Motor neuron (in vitro differentiated cells): Measurements from ENCODE around the gene ZC3H18. TPM values are rescaled to one million over a fixed set of nuclear protein-coding genes. Genes with fewer than 3 reads are reported as not detected.

Experiments used
- ATAC-seq, 8 experiments: fragments of 200-7000 bp; cut with Tn5 transposase; replicated peaks in 6 of 8; 2 replicates each; pipeline ENCODE4 v1.8.0; 2021; ENCODE audit warnings: mild to moderate bottlenecking in 8 of 8, moderate library complexity in 8 of 8
- H3K27ac ChIP-seq, 2 donors: fragments of 250-450 bp; sonication (Bioruptor Pico); 2 replicates each; pipeline ENCODE4 v1.9.0; 2021; ENCODE audit warnings: antibody characterized with exemption in 2 of 2, mild to moderate bottlenecking in 2 of 2, moderate library complexity in 1 of 2
- H3K4me1 ChIP-seq, 2 donors: fragments of 250-450 bp; sonication (Bioruptor Pico); replicated peaks in 1 of 2; 2 replicates each; pipeline ENCODE4 v1.6.1; 2021; ENCODE audit warnings: antibody characterized with exemption in 2 of 2, mild to moderate bottlenecking in 2 of 2, moderate library complexity in 1 of 2
- H3K4me3 ChIP-seq, 5 donors: fragments of 250-450 bp; sonication (Bioruptor Pico); 2 replicates each; pipeline ENCODE4 v1.9.0; 2021; ENCODE audit warnings: antibody characterized with exemption in 5 of 5, mild to moderate bottlenecking in 5 of 5, moderate library complexity in 4 of 5
- WGBS, 10 experiments: fragments of 450-650 bp; shearing (Covaris generic); methylation state at CpG; one replicate each; pipeline ENCODE4 v1.0.0; 2022; 5-methylcytosine and 5-hydroxymethylcytosine counted together
- in situ Hi-C, 9 experiments: fragments of 400-800 bp; cut with MboI; loops; one replicate each; pipeline ENCODE4 v1.15.0; 2021; ENCODE audit warnings: low sequenced_read_pairs in 9 of 9, low pct_unique_long_range_greater_than_20kb in 2 of 9; ENCODE audit not compliant: unreplicated experiment in 9 of 9
- total RNA-seq, 8 experiments: library from RNA; unstranded; fragments of 300-600 nt; gene quantifications; 2 replicates each; pipeline versions ENCODE4 v1.2.3 to v1.2.4, GENCODE V29; 2022

The ZC3H18 gene
- total RNA-seq, 8 experiments from 2014 or later: 13.9 to 36.9 (median 18.4) TPM

DNA sequence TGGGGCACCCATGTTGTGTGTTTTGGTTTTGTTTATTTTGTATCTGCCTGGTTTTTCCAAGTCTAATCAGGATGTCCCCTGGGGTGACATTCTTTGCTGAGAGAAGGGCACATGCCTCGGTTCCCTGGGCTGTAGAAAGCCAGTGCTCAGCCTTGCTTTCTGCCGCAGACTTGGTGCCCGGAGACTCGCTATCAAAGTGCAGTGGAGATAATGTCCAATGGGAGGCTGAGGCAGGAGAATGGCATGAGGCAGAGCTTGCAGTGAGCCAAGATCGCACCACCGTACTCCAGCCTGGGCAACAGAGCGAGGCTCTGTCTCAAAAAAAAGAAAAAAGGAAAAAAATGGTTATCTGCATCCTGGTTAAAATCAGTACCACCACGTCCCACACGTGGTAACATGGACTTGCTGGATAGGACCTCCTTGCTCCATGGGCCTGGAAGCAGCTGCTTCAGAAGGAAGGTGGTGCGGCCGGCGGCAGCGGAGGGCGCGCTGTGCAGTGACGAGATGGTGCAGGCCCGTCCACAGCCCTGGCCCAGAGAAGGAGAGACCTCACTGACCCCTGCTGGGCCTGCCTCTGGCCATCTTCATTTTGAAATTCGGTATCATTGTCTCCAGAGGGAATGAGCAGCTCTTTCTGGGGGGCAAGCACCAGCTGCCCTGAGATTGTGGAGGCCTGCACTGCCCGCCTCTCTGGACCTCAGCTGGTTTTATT is 48.9 kb downstream of the ZC3H18 start:
- H3K4me1 ChIP-seq: no peaks in the 10 kb centered on the region
- in situ Hi-C loops: no loop called here
- 76 to 97% (median 90%) methylated on average over 2 to 16 of the region's 19 CpGs; no CpG with 5 or more reads in 3 of the 10 experiments for WGBS, 10 experiments
- H3K4me3 ChIP-seq: no peak overlapping the region
- H3K27ac ChIP-seq: no peak overlapping the region
- no peak for ATAC-seq

DNA sequence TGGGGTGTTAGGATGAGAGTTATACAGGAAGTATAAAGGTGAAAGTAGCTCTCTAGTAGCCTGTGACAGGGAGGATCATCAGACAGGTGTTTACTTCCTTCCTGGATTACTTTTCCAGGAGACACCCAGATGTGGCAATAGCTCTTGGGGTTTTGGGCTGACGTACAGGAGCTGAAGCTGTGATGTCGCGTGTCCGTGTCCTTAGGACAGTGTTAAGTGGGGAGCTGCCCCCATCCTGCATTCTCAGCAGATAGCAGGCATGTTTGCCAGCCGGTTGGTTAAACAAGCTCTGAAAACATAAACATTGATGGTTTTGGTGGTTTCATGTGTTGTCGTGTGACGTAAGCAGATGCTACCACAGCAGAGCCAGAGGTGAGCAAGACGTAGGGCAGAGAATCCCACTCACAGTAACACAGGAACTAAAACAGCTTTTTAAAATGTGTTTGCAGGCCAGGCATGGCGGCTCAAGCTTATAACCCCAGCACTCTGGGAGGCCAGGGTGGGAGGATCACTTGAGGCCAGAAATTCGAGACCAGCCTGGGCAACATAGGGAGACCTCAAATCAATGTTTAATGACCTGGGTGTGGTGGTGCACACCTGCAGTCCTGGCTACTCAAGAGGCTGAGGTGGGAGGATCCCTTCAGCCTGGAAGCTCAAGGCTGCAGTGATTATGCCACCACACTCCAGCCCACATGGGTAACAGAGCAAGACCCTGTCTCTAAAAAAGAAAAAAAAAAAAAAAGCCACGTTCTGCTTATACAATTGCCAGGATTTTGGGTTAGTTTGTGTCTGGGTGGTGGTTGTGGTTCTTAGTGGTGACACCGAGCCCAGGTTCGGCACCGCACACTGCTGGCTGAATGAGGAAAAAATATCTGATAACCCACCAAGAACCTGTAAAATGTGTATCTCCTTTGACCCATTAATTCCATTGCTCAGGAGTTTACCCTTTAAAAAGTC is 49.9 kb downstream of the ZC3H18 start:
- no peak for ATAC-seq
- Histone ChIP-seq H3K4me1 (no peaks in the 10 kb centered on the region), H3K4me3 (no peak overlapping the region), H3K27ac (no peak overlapping the region)
- 70 to 100% (median 94%) methylated on average over 2 to 9 of the region's 14 CpGs; no CpG with 5 or more reads in 2 of the 10 experiments for WGBS, 10 experiments
- in situ Hi-C loops: no loop called here

DNA sequence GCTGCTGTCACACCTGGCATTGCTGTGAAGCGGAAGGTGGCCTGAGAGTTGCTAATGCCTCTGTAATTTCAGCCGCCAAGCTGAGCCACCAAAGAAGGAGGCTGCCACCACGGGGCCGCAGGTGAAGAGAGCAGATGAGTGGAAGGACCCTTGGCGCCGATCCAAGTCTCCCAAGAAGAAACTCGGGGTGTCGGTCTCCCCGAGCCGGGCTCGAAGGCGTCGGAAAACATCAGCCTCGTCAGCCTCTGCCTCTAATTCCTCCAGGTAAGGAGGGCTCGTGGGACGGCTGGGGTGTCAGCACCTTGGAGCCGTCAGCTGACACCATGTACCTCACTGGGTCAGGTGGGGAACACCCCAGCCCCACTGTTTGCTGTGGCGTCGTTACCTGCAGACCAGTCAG is 51.9 kb downstream of the ZC3H18 start:
- in situ Hi-C loops: no loop called here
- no peak overlapping the region for H3K27ac ChIP-seq
- 85 to 100% (median 97%) methylated on average over 1 to 11 of the region's 19 CpGs; no CpG with 5 or more reads in 5 of the 10 experiments for WGBS, 10 experiments
- no peak for ATAC-seq
- H3K4me3 ChIP-seq: no peak overlapping the region
- peaks cover 0 to 4% of the 10 kb centered on the region in 2 donors for H3K4me1 ChIP-seq

DNA sequence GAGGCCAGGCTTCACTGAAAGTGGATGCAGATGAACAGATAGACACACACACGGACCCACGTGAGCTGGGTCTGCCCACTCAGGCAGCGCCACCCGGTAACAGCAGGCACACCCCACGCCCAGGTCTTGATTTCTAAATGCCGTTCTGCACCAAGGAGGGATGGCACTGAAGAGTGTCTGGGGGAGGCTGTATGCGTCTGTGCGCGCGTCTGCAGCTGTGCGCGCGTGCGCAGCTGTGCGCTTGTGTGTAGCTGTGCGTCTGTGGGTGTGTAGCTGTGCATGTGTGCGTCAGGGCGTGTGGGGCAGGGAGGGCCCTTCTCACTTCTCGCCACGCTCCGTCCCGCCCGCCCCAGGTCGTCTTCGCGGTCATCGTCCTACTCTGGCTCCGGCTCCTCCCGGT is 52.7 kb downstream of the ZC3H18 start:
- Histone ChIP-seq H3K4me1 (peaks cover 0 to 4% of the 10 kb centered on the region in 2 donors), H3K4me3 (no peak overlapping the region), H3K27ac (no peak overlapping the region)
- WGBS, 10 experiments: 94 to 100% (median 100%) methylated on average over 2 to 14 of the region's 29 CpGs; no CpG with 5 or more reads in 6 of the 10 experiments
- in situ Hi-C loops: no loop called here
- ATAC-seq: peak in 1 of 8 experiments; percentile 10

DNA sequence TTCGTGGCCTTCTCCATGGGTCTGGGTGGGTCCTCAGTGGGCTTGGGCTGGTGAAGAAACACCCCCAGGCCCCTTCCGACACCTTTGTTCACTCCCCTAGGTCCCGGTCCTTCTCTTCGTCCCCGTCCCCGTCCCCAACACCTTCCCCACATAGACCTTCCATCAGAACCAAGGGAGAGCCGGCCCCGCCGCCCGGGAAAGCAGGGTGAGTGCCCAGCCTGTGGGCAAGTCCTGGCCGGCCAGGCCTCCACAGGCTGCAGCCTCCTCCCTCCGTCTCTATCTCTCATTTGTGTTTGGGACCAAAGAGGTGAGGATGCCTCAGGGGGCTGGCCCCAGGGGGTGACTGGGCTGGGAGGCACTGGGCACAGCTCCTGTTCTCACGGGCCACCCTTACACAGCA is 53.7 kb downstream of the ZC3H18 start:
- WGBS, 10 experiments: 77 to 100% methylated on average over 1 to 4 of the region's 13 CpGs; no CpG with 5 or more reads in 8 of the 10 experiments
- H3K4me1 ChIP-seq: peaks cover 0 to 4% of the 10 kb centered on the region in 2 donors
- in situ Hi-C loops: no loop called here
- no peak overlapping the region for H3K4me3 ChIP-seq
- no peak for ATAC-seq
- H3K27ac ChIP-seq: no peak overlapping the region

DNA sequence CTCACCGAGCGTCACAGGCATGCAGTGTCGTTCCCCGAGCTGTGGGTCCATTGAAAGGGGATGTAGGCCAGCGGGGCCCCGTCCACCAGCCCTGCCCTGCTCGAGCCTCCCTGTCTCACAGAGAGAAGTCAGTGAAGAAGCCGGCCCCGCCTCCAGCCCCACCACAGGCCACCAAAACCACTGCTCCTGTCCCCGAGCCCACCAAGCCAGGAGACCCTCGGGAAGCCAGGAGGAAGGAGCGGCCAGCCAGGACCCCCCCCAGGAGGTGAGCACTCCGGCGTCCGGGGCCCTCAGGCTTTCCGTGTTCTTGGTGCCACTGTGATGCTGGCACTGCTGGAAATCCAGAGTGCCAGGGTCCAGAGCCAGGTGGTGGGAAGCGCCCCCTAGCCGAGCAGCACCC is 54.3 kb downstream of the ZC3H18 start:
- H3K4me3 ChIP-seq: no peak overlapping the region
- in situ Hi-C loops: no loop called here
- 78 to 100% (median 100%) methylated on average over 1 to 5 of the region's 18 CpGs; no CpG with 5 or more reads in 6 of the 10 experiments for WGBS, 10 experiments
- ATAC-seq: peak in 1 of 8 experiments; percentile 9
- H3K4me1 ChIP-seq: peaks cover 0 to 4% of the 10 kb centered on the region in 2 donors
- no peak overlapping the region for H3K27ac ChIP-seq

DNA sequence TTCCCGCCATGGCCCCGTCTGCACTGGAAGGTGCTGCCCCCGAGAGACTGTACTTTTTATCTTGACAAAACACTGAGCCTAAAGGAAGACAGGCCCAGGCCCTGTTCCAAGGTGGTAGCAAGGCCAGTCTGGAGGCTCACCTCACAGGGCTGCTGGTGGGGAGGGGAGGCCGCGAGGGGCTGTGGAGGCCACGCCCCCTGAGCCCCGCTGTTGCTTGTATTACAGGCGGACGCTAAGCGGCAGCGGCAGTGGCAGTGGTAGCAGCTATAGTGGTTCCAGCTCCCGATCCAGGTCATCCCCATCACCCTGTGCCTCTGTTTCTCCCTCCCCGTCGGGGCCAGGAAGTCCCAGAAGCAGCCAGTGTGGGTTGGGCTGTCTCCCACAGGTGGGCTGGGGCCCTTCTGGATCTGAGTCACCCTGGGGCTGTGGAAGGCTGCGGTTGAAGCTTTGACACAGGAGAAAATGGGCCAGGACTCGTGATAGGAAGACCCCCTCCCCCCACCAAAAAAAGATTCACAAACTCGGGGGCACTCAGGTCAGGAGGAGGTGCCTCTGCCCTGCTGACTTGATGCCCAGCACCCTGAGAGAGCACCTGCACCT is 54.9 kb downstream of the ZC3H18 start:
- H3K4me1 ChIP-seq: peaks cover 0 to 4% of the 10 kb centered on the region in 2 donors

DNA sequence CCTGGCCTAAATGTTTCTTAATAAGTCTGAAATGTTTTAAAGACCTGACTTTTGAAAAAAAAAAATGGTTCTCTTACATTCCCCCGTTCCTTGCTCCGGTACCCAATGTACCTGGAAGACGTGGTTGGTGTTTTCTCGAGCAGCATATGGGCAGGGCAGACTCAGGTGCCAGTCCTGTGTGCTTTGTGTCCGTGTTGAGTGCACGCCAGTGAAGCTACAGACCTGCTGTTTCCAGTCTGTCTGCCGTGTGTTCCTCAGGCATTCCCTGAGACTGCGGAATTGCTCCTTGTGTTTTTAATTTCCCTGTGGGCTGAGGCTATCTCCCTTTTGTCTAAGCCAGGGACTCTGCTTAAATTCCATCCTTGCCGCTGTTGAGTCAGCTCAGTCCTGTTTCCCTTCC is 56.4 kb downstream of the ZC3H18 start:
- in situ Hi-C loops: no loop called here
- 66 to 100% (median 100%) methylated on average over 1 to 9 of the region's 9 CpGs; no CpG with 5 or more reads in 3 of the 10 experiments for WGBS, 10 experiments
- no peak for ATAC-seq
- H3K4me1 ChIP-seq: peaks cover 0 to 4% of the 10 kb centered on the region in 2 donors
- no peak overlapping the region for H3K27ac ChIP-seq
- H3K4me3 ChIP-seq: no peak overlapping the region

More for the DNA sequence above, 54.9 kb downstream of the ZC3H18 start:
- ATAC-seq: peak in 2 of 8 experiments; percentile 13 to 14
- in situ Hi-C loops: no loop called here
- Histone ChIP-seq H3K4me3 (no peak overlapping the region), H3K27ac (no peak overlapping the region)
- WGBS, 10 experiments: 65 to 100% (median 84%) methylated on average over 1 to 9 of the region's 17 CpGs; no CpG with 5 or more reads in 5 of the 10 experiments

DNA sequence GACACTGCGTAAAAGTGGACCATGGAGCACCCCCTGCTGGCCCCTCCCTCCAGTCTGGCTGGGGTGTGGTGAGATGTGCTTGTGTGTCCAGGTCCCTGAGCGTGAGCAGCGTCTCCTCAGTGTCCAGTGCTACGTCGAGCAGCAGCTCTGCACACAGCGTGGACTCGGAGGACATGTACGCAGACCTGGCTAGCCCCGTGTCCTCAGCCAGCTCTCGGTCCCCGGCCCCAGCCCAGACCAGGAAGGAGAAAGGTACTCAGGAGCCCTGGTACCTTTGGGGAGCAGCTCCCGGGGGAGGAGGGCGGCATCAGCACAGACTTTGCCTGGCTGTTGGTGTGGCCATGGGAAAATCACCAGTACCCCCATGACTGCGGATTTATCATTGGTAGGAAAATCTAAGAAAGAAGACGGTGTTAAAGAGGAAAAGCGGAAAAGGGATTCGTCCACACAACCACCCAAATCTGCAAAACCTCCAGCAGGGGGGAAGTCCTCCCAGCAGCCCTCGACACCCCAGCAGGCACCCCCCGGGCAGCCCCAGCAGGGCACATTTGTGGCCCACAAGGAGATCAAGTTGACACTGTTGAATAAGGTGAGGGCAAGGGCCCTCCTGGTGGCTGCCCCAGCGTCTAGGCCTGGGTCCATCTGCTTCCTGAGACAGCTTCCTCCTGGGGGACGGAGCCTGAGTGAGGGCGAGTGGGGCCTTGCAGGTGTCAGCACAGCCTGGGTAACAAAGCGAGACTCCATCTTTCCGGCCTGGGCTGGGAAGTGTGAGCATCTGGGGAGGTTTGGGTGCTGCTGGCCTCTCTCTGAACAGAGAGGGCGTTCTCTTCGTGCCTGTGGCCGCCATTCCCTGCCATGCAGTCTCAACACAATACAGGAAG is 57.6 kb downstream of the ZC3H18 start:
- WGBS, 10 experiments: 88 to 100% (median 95%) methylated on average over 2 to 4 of the region's 27 CpGs; no CpG with 5 or more reads in 4 of the 10 experiments
- H3K27ac ChIP-seq: no peak overlapping the region
- no peak overlapping the region for H3K4me3 ChIP-seq
- in situ Hi-C loops: no loop called here
- H3K4me1 ChIP-seq: peaks cover 0 to 4% of the 10 kb centered on the region in 2 donors
- ATAC-seq: no peak

DNA sequence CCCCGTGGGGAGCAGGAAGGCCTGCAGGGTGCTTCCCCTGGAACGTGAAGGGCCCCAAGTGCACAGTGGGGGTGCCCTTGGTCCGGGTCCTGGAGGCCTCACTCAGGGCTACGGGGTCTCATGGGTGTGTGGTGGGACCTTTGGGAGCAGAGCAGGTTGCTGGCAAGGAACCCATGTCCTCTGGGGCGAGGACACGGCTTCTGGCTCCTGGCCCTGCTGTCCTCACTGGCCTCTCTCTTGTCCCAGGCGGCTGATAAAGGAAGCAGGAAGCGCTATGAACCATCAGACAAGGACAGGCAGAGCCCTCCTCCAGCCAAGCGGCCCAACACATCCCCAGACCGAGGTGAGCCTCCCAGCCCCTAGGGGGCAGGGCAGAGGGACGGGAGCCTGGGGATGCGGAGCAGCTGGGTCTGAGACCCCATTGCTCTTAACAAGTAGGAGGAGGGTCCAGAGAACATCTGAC is 58.3 kb downstream of the ZC3H18 start:
- WGBS, 10 experiments: 41 to 77% (median 64%) methylated on average over 2 to 7 of the region's 12 CpGs; no CpG with 5 or more reads in 4 of the 10 experiments
- Histone ChIP-seq H3K4me1 (peaks cover 0 to 4% of the 10 kb centered on the region in 2 donors), H3K4me3 (no peak overlapping the region), H3K27ac (no peak overlapping the region)
- in situ Hi-C loops: no loop called here
- peak; percentile 11 to 76 (median 40) for ATAC-seq

DNA sequence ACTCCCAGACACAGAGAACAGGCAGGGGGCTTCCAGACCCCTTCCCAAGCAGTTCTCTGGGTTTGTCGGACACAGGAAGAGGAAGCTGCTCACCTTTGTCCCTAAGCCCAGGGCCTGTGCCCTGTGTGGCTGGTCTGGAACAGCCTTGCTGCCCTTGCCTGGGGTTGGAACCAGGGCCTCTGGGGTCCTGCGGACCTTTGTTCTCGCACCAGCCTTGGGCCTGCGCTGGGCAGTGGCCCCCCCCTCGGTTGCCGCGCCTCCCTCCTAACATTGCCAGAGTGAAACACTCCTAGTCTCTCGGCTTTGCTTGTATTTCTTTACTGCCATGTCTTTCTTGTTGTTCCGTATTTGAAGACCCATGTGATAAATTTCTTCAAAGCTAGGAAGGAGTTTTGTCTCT is 59.6 kb downstream of the ZC3H18 start:
- no peak overlapping the region for H3K27ac ChIP-seq

DNA sequence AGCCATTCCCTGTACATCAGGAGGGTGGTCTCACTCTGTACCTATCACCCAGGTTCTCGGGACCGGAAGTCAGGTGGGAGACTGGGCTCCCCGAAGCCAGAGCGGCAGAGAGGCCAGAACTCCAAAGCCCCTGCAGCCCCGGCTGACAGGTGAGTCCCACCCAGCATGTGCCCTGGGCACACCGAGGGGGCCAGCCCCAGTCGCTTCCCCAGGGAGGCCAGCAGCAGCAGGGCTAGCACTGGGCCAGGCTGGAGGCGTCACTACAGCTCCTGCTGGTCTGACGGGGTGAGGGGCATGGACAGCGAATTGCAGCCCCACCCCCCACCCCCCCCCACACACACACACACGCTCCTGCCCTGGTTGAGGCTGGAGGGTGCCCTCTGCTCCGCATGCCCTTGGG is 60.2 kb downstream of the ZC3H18 start:
- in situ Hi-C loops: no loop called here
- peaks cover 0 to 8% of the 10 kb centered on the region in 2 donors for H3K4me1 ChIP-seq
- no peak for ATAC-seq
- H3K27ac ChIP-seq: no peak overlapping the region
- 100% methylated on average over 1 of the region's 12 CpGs; no CpG with 5 or more reads in 9 of the 10 experiments for WGBS, 10 experiments
- H3K4me3 ChIP-seq: no peak overlapping the region

More for the DNA sequence above, 59.6 kb downstream of the ZC3H18 start:
- Histone ChIP-seq H3K4me3 (no peak overlapping the region), H3K4me1 (peaks cover 0 to 8% of the 10 kb centered on the region in 2 donors)
- no peak for ATAC-seq
- WGBS, 10 experiments: 80 to 100% (median 92%) methylated on average over 1 to 6 of the region's 9 CpGs; no CpG with 5 or more reads in 6 of the 10 experiments
- in situ Hi-C loops: no loop called here
